ENCODE results near the gene CEACAM20.
"Not testable (repeated sequence)": the region's sequence is repeated elsewhere in the genome, so short reads cannot be mapped to it uniquely, and the experiment has no call there.

The CEACAM20 gene

DNA sequence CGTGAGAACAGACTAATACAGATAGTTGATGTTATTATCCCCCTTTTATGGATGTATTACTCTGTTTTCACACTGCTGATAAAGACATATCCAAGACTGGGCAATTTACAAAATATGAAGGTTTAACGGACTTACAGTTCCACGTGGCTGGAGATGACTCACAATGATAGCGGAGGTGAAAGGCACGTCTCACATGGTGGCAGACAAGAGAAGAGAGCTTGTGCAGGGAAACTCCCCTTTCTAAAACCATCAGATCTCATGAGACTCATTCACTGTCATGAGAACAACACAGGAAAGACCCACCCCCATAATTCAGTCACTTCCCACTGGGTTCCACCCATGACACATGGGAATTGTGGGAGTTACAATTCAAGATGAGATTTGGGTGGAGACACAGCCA lies 60.7 kb downstream of the CEACAM20 start:
- not testable (repeated sequence) for DNase-seq

DNA sequence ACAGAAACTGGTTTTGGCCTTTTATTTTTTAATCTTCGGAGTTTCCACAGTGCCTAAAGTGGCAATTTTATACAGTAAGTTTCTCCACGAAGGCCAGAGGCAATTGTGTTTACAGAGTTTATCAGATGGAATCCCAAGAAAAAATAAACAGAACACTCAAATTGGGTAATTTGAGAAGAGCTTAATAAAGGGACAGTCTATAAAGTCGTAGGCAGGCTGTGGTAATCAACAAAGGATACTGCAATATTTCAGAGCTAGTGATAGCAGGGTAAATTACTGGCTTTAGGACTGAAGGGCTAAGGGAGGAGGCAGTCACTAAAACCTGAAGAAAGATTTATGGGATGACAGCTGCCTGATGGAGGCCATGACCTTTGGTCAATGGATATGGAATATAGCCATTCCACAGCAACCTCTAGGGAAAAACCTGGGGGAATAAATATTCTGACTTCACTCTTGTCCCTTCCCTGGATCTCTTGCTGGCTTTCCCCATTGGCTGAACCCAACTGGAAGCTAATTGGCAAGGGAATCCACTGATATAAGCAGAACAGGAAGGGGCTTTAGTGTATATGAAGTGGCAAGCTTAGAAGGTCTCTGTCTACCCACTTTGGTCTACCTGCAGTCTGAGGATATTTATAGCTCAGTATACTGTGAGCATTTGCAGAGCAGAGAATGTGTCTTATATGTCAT lies 66.7 kb downstream of the CEACAM20 start:
- DNase-seq, result not testable (repeated sequence)
